Measurements from ENCODE around the gene MARK3.

DNA sequence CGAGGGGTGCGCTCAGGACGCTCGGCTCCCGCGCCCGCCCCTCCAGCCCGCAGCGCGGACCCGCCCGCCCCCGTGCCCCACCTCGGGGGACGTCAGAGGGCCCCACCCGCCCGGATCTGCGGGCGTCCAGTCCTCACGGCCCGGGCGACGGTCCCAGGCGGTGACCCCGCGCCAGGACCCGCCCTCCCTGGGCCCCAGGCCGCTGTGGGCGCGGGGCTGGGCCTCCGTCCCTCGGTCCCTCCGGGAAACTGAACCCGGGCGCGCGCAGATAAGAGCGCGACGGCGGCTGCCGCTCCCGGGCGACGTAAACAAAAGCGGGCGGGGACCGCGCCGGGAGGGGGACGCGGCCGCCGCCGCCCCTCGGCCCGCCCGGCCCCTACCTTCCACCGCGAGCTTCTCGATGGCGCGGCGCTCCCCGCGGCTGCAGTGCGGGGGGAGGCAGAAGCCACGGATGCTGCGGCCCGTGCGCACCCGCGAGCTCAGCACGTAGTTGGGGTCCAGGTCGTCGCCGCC lies 136.3 kb downstream of the MARK3 start:
- TF ChIP-seq POLR2A (IDR thresholded peaks at IDR 0.05) = no peak
- no peak for TF ChIP-seq CTCF (IDR thresholded peaks at IDR 0.05)

Data from lower leg skin (tissue), 3 donors.